PFSK-1 (cell line): Measurements from ENCODE around the gene BCAS3.

Experiments
- FOXP2 ChIP-seq: optimal IDR thresholded peaks from 2 replicates; pipeline ENCODE3; 2011; ENCODE audit warnings: borderline replicate concordance, control low read depth, inconsistent platforms; ENCODE audit not compliant: insufficient read depth; ENCODE audit errors: extremely low read length, extremely low read depth
- POLR2AphosphoS5 ChIP-seq: IDR thresholded peaks from 2 replicates; pipeline ENCODE4 v1.6.1; 2012; ENCODE audit warnings: low read depth, mild to moderate bottlenecking, control low read depth, low read length, moderate library complexity
- SIN3A ChIP-seq: IDR thresholded peaks from 2 replicates; pipeline ENCODE4 v1.6.1; 2012; ENCODE audit warnings: mild to moderate bottlenecking, low read length, moderate library complexity, borderline replicate concordance; ENCODE audit not compliant: insufficient read depth
- TAF1 ChIP-seq: IDR thresholded peaks from 2 replicates; pipeline ENCODE4 v1.6.1; 2012; ENCODE audit warnings: low read length, control low read depth, borderline replicate concordance; ENCODE audit not compliant: insufficient read depth
- TF ChIP-seq, protein P1 (sequence below), 2 experiments: IDR thresholded peaks; 2 replicates each; pipeline versions ENCODE4 v1.6.1 to v1.8.0; 2011 to 2012; ENCODE audit warnings: low read depth in 2 of 2, low read length in 2 of 2, control low read depth in 1 of 2, inconsistent platforms in 1 of 2, mild to moderate bottlenecking in 1 of 2, moderate library complexity in 1 of 2; ENCODE audit not compliant: insufficient read depth in 1 of 2

Gene BCAS3

DNA sequence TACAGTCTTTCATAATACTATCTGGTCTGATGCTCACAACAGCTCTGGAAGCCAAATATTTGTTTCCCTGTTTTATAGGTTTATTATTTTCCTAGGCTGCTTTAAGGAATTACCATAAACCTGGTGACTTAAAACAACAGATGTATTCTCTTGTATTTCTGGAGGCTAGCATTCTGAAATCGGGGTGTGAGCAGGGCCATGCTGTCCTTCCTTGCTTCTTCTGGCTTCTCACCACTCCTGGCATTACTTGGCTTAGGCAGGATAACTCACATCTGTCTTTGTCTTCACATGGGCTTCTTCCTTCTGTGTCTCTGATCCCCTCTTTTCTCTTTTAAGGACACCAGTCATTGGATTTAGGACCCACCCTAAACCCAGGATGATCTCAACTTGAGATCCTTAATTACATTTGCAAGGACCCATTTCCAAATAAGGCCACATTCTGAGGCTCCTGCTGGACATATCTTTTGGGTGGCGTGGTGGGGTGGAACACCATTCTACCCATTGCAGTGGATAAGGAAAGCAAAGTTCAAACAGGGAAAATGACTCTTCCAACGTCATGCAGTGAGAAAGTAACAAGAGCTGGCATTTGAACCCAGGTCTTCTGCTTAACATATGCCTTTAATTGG lies 682.8 kb downstream of the BCAS3 start:
- TF ChIP-seq, protein P1, sequence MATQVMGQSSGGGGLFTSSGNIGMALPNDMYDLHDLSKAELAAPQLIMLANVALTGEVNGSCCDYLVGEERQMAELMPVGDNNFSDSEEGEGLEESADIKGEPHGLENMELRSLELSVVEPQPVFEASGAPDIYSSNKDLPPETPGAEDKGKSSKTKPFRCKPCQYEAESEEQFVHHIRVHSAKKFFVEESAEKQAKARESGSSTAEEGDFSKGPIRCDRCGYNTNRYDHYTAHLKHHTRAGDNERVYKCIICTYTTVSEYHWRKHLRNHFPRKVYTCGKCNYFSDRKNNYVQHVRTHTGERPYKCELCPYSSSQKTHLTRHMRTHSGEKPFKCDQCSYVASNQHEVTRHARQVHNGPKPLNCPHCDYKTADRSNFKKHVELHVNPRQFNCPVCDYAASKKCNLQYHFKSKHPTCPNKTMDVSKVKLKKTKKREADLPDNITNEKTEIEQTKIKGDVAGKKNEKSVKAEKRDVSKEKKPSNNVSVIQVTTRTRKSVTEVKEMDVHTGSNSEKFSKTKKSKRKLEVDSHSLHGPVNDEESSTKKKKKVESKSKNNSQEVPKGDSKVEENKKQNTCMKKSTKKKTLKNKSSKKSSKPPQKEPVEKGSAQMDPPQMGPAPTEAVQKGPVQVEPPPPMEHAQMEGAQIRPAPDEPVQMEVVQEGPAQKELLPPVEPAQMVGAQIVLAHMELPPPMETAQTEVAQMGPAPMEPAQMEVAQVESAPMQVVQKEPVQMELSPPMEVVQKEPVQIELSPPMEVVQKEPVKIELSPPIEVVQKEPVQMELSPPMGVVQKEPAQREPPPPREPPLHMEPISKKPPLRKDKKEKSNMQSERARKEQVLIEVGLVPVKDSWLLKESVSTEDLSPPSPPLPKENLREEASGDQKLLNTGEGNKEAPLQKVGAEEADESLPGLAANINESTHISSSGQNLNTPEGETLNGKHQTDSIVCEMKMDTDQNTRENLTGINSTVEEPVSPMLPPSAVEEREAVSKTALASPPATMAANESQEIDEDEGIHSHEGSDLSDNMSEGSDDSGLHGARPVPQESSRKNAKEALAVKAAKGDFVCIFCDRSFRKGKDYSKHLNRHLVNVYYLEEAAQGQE (IDR thresholded peaks at IDR 0.05; ENCODE audit: insufficient read depth in 1 of 2, low read depth in 2 of 2, low read length in 2 of 2) = no peak
- TF ChIP-seq SIN3A (no peak), FOXP2 (no peak), TAF1 (no peak), POLR2AphosphoS5 (no peak)

DNA sequence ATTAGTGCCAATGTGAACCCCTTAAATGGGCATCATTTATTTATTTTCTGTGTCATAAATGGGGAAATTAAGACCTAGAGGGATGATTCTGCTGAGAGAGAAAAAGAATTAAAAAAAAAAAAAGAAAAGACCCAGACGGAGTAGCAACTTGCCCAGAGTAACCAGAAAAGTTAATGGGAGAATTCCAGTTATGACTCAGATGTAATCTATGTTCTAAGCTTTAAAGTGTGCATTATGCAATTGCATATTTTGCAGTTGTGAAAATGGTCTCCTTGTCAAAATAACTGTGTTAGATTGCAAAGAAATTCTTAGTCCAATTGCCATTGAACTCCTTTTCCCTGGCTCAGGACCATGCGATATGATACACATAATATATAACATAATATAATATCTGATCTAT lies 683.4 kb downstream of the BCAS3 start:
- TF ChIP-seq TAF1 (no peak), FOXP2 (no peak), SIN3A (no peak), POLR2AphosphoS5 (no peak)
- TF ChIP-seq, protein P1 (IDR thresholded peaks at IDR 0.05; ENCODE audit: insufficient read depth in 1 of 2, low read depth in 2 of 2, low read length in 2 of 2) = no peak

DNA sequence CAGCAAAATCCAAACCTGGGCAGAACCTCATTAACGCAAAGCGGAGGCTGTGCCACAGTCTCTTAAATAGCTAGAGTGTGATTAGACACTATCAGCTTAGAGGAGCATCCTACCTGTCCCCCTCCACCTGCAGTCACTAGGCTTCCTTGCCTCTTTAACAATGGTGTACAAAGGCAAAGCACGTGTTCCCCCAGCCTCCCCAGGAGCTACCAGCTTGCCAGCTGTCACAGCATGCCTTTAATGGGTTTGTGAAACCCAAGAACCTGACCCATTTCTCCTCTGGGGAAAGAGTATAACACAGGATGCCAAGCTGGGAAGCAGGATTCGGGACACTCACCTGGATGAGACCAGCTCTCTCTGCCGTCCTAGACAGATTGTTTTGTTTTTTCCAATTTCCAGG lies 684.7 kb downstream of the BCAS3 start:
- TF ChIP-seq, protein P1 (IDR thresholded peaks at IDR 0.05; ENCODE audit: insufficient read depth in 1 of 2, low read depth in 2 of 2, low read length in 2 of 2) = no peak
- TF ChIP-seq FOXP2 (no peak), SIN3A (no peak), POLR2AphosphoS5 (no peak), TAF1 (no peak)

DNA sequence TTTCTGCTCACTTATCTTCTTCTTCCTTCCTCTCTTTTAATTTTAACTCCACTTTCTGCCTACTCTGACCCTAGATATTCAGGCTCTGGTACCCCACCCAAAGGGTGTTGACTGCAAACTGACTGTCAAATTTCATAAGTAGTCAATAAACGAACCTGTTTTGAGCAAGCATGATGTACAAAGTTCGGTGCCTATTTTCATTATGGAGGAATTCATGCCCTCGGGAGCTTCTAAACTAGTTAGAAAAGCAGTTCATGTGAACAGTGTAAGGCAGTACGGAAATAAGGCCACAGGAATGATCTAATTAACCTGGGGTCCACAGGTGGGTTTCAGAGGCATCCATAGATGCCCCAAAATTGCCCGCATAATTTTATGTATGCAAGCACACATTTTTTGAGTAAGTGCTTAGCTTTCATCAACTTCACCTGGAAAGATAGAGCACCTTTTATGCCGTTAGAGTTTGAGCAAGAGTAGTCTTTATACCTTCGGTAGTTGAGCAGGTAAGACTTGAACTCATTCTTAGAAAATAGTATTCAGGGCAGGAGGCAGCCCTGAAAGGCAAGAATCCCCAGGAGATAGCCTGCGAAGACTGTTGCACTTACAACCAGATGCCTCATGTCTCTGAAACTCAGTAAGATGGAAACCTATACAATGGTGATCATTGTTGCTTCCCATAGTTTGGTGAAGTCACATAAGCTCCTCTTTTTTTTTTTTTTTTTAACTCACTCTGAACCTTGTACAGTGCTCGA lies 685.4 kb downstream of the BCAS3 start:
- TF ChIP-seq POLR2AphosphoS5 = no peak
- TF ChIP-seq, protein P1 (IDR thresholded peaks at IDR 0.05; ENCODE audit: insufficient read depth in 1 of 2, low read depth in 2 of 2, low read length in 2 of 2) = no peak
- no peak for TF ChIP-seq FOXP2
- TF ChIP-seq SIN3A = no peak
- no peak for TF ChIP-seq TAF1
